Measurements from ENCODE around the gene LHFPL2.

Gene LHFPL2

GRCh38 chr5:78597068-78597973 is 51.3 kb downstream of the LHFPL2 start:
- DNase-seq = no peak

- no peak for DNase-seq
Observed at GRCh38 chr5:78595458-78595921, 53.1 kb downstream of the LHFPL2 start.

- DNase-seq = no peak
Observed at GRCh38 chr5:78594610-78595457, 53.7 kb downstream of the LHFPL2 start.

GRCh38 chr5:78594021-78594420 is 54.6 kb downstream of the LHFPL2 start:
- peak in 1 of 58 donors; percentile 18 for DNase-seq

GRCh38 chr5:78593465-78593864 is 55.1 kb downstream of the LHFPL2 start:
- no peak for DNase-seq

- no peak for DNase-seq
Observed at GRCh38 chr5:78592735-78593386, 55.7 kb downstream of the LHFPL2 start.

GRCh38 chr5:78591972-78592700 is 56.4 kb downstream of the LHFPL2 start:
- DNase-seq = no peak

- DNase-seq = no peak
Observed at GRCh38 chr5:78591138-78591612, 57.4 kb downstream of the LHFPL2 start.

GRCh38 chr5:78589923-78590322 is 58.6 kb downstream of the LHFPL2 start:
- no peak for DNase-seq

- no peak for DNase-seq
Observed at GRCh38 chr5:78588507-78588906, 60.1 kb downstream of the LHFPL2 start.

GRCh38 chr5:78587775-78588291 is 60.7 kb downstream of the LHFPL2 start:
- no peak for DNase-seq

GRCh38 chr5:78587081-78587774 is 61.3 kb downstream of the LHFPL2 start:
- no peak for DNase-seq

GRCh38 chr5:78586251-78586650 is 62.3 kb downstream of the LHFPL2 start:
- DNase-seq = peak in 15 of 58 donors; percentile 5 to 70 (median 29)

GRCh38 chr5:78578015-78578414 is 70.6 kb downstream of the LHFPL2 start:
- DNase-seq = no peak

- DNase-seq = no peak
Observed at GRCh38 chr5:78577071-78577807, 71.3 kb downstream of the LHFPL2 start.

- DNase-seq = no peak
Observed at GRCh38 chr5:78576376-78576775, 72.2 kb downstream of the LHFPL2 start.

GRCh38 chr5:78574731-78575161 is 73.8 kb downstream of the LHFPL2 start:
- DNase-seq = peak in 1 of 58 donors; percentile 10

GRCh38 chr5:78574131-78574673 is 74.4 kb downstream of the LHFPL2 start:
- no peak for DNase-seq

- DNase-seq = no peak
Observed at GRCh38 chr5:78573318-78573717, 75.3 kb downstream of the LHFPL2 start.

Measured in anterior cingulate cortex (tissue), 58 donors.